ENCODE results near the gene IL33. TPM values are rescaled to one million over a fixed set of nuclear protein-coding genes. Genes with fewer than 3 reads are reported as not detected.

The IL33 gene
- total RNA-seq, 1 donor = under 0.01 TPM

DNA sequence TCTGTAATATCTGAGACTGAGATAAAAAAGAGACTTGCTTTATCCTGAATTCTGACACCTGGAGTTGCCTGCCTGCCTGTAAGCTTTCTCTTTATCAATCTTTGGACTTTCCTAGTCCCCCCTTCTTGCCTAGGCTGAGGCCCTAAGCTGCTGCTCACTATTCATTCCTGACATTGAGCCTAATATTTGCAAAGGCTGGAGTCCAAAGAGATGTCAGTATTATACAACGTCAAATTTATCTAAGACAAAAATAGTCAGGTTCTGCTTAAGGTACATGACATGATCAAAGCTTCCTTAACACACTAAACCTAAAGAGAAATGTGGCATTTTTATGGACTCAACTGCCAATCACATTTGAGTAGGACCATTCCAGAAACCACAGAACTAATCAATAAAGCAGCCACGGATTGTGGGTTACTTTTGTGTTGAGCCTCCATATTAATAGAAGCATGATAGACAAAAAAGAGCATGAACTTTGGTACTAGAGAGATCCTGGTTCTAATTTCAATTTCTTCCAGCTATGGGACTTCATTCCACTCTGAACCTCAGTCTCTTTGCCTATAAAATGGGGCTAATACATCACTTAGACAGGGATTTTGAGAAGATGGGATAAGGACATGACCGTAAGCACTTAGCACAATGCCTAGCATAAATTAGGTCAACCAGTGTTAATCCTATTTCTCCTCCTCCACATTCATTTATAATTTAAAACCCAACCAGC lies 56.1 kb downstream of the IL33 start:
- no peak overlapping the region for H3K4me2 ChIP-seq (ENCODE audit: insufficient read depth, low read length)
- H3K27me3 ChIP-seq (ENCODE audit: insufficient read depth, low read length) = peaks cover 3% of the 10 kb centered on the region
- no peak overlapping the region for H3K4me3 ChIP-seq (ENCODE audit: insufficient read depth, low read length)
- H3K9me3 ChIP-seq (ENCODE audit: low read depth, low read length) = no peaks in the 10 kb centered on the region
- TF ChIP-seq, protein P1, sequence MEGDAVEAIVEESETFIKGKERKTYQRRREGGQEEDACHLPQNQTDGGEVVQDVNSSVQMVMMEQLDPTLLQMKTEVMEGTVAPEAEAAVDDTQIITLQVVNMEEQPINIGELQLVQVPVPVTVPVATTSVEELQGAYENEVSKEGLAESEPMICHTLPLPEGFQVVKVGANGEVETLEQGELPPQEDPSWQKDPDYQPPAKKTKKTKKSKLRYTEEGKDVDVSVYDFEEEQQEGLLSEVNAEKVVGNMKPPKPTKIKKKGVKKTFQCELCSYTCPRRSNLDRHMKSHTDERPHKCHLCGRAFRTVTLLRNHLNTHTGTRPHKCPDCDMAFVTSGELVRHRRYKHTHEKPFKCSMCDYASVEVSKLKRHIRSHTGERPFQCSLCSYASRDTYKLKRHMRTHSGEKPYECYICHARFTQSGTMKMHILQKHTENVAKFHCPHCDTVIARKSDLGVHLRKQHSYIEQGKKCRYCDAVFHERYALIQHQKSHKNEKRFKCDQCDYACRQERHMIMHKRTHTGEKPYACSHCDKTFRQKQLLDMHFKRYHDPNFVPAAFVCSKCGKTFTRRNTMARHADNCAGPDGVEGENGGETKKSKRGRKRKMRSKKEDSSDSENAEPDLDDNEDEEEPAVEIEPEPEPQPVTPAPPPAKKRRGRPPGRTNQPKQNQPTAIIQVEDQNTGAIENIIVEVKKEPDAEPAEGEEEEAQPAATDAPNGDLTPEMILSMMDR (IDR thresholded peaks at IDR 0.05; ENCODE audit: extremely low read depth, low read depth, low read length) = no peak
- H3K4me1 ChIP-seq (ENCODE audit: insufficient read depth, low read length) = no peaks in the 10 kb centered on the region
- no peak for DNase-seq (ENCODE audit: insufficient read length, low spot score, missing footprints)
- no peaks in the 10 kb centered on the region for H4K20me1 ChIP-seq (ENCODE audit: insufficient read depth, low read length)
- H2AFZ ChIP-seq (ENCODE audit: low read length) = no peak overlapping the region
- no peaks in the 10 kb centered on the region for H3K36me3 ChIP-seq (ENCODE audit: insufficient read depth, low read length)
- no peaks in the 10 kb centered on the region for H3K79me2 ChIP-seq (ENCODE audit: insufficient read depth, low read length)
- H3K27ac ChIP-seq (ENCODE audit: low read depth, low read length) = no peak overlapping the region

DNA sequence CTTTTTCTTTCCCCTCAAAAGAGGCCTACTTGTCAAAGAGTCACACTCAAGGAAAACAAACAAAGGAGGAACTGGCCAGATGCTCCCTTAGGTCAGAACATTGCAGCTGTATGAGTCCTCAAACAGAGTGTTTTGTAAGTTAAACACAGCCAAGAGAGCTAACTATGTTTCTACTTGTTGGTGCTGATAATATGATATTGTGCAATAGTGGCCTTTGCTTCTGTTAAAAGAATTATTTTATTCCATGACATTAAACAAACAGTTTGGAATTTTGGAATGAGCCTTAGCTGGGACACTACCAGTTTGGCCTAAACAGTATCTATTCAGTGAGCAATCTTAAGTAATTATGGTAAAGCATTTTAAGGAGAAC lies 56.6 kb downstream of the IL33 start:
- no peak overlapping the region for H3K27ac ChIP-seq (ENCODE audit: low read depth, low read length)
- H3K4me2 ChIP-seq (ENCODE audit: insufficient read depth, low read length) = no peak overlapping the region
- H3K79me2 ChIP-seq (ENCODE audit: insufficient read depth, low read length) = no peaks in the 10 kb centered on the region
- DNase-seq (ENCODE audit: insufficient read length, low spot score, missing footprints) = peak; percentile 27
- TF ChIP-seq, protein P1 (IDR thresholded peaks at IDR 0.05; ENCODE audit: extremely low read depth, low read depth, low read length) = no peak
- no peak overlapping the region for H3K4me3 ChIP-seq (ENCODE audit: insufficient read depth, low read length)
- H3K9me3 ChIP-seq (ENCODE audit: low read depth, low read length) = no peaks in the 10 kb centered on the region
- H3K4me1 ChIP-seq (ENCODE audit: insufficient read depth, low read length) = no peaks in the 10 kb centered on the region
- no peaks in the 10 kb centered on the region for H3K36me3 ChIP-seq (ENCODE audit: insufficient read depth, low read length)
- H4K20me1 ChIP-seq (ENCODE audit: insufficient read depth, low read length) = no peaks in the 10 kb centered on the region
- peaks cover 3% of the 10 kb centered on the region for H3K27me3 ChIP-seq (ENCODE audit: insufficient read depth, low read length)
- no peak overlapping the region for H2AFZ ChIP-seq (ENCODE audit: low read length)

DNA sequence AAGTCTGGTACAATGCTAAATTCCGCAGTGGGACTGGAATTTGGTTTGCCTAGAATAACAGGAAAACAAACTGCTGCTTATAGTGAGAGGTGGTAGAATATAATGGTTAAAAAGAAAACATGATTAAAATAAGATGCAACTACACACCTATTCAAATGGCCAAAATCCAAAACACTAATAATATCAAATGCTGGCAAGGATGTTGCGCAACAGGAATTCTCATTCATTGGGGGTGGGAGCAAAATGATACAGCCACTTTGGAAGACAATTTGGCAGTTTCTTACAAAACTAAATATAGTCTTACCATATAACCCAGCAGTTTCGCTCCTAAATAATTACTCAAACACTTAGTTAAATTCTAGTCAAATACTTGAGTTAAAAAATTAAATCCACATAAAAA lies 61.8 kb downstream of the IL33 start:
- Histone ChIP-seq H2AFZ (ENCODE audit: low read length) (no peak overlapping the region), H3K4me1 (ENCODE audit: insufficient read depth, low read length) (no peaks in the 10 kb centered on the region), H3K9me3 (ENCODE audit: low read depth, low read length) (no peaks in the 10 kb centered on the region), H3K27ac (ENCODE audit: low read depth, low read length) (no peak overlapping the region), H3K79me2 (ENCODE audit: insufficient read depth, low read length) (no peaks in the 10 kb centered on the region), H3K4me3 (ENCODE audit: insufficient read depth, low read length) (no peak overlapping the region), H3K36me3 (ENCODE audit: insufficient read depth, low read length) (no peaks in the 10 kb centered on the region), H3K4me2 (ENCODE audit: insufficient read depth, low read length) (no peak overlapping the region), H4K20me1 (ENCODE audit: insufficient read depth, low read length) (no peaks in the 10 kb centered on the region), H3K27me3 (ENCODE audit: insufficient read depth, low read length) (no peaks in the 10 kb centered on the region)
- peak; percentile 19 for DNase-seq (ENCODE audit: insufficient read length, low spot score, missing footprints)
- TF ChIP-seq, protein P1 (IDR thresholded peaks at IDR 0.05; ENCODE audit: extremely low read depth, low read depth, low read length) = no peak

DNA sequence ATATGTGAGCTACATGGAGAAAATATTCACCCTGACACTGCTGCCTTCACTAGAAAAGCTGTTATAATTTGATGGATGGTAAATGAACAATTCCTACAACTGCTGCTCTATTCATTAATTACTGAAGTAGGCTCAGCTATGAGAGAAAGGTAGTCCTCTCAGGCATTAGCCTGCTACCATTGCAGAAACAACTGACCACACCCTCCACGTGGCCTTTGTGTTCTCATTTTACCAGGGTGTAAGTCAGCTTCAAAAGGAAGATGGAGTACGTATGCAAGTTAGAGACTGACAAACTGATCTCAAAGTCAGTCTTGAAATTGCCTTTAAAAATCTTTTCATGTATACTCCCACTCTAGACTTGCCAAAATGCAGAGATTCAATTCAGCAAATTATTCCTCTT lies 86.3 kb downstream of the IL33 start:
- no peaks in the 10 kb centered on the region for H3K9me3 ChIP-seq (ENCODE audit: low read depth, low read length)
- no peak overlapping the region for H3K4me2 ChIP-seq (ENCODE audit: insufficient read depth, low read length)
- no peak overlapping the region for H3K27ac ChIP-seq (ENCODE audit: low read depth, low read length)
- no peaks in the 10 kb centered on the region for H3K36me3 ChIP-seq (ENCODE audit: insufficient read depth, low read length)
- H3K79me2 ChIP-seq (ENCODE audit: insufficient read depth, low read length) = no peaks in the 10 kb centered on the region
- H2AFZ ChIP-seq (ENCODE audit: low read length) = no peak overlapping the region
- H4K20me1 ChIP-seq (ENCODE audit: insufficient read depth, low read length) = no peaks in the 10 kb centered on the region
- DNase-seq (ENCODE audit: insufficient read length, low spot score, missing footprints) = no peak
- no peaks in the 10 kb centered on the region for H3K27me3 ChIP-seq (ENCODE audit: insufficient read depth, low read length)
- H3K4me1 ChIP-seq (ENCODE audit: insufficient read depth, low read length) = no peaks in the 10 kb centered on the region
- TF ChIP-seq, protein P1 (IDR thresholded peaks at IDR 0.05; ENCODE audit: extremely low read depth, low read depth, low read length) = no peak
- no peak overlapping the region for H3K4me3 ChIP-seq (ENCODE audit: insufficient read depth, low read length)
